HepG2 (cell line): ENCODE measurements around the gene NAP1L4. TPM values are rescaled to one million over a fixed set of nuclear protein-coding genes. Genes with fewer than 3 reads are reported as not detected.

ENCODE experiments used
- KDM3A ChIP-seq: IDR thresholded peaks from 2 replicates; pipeline ENCODE4 v1.6.1; 2018; ENCODE audit warnings: low read depth, missing compliant biosample characterization
- MTA1 ChIP-seq: sonication (generic); formaldehyde crosslinking; IDR thresholded peaks from 2 replicates; pipeline ENCODE4 v1.4.0; 2020; ENCODE audit warnings: missing genetic modification reagents, mild to moderate bottlenecking, borderline replicate concordance
- RBAK ChIP-seq: sonication (generic); formaldehyde crosslinking; IDR thresholded peaks from 2 replicates; pipeline ENCODE4 v1.5.1; 2020; ENCODE audit warnings: mild to moderate bottlenecking, missing genetic modification reagents
- TP53 ChIP-seq: sonication (generic); formaldehyde crosslinking; conservative IDR thresholded peaks from 2 replicates; pipeline ENCODE4 v1.4.0; 2020; ENCODE audit warnings: missing genetic modification reagents
- ZNF430 ChIP-seq: sonication (generic); formaldehyde crosslinking; IDR thresholded peaks from 2 replicates; pipeline ENCODE4 v1.9.0; 2021; ENCODE audit warnings: mild to moderate bottlenecking, missing genetic modification reagents
- ZNF484 ChIP-seq: sonication (generic); formaldehyde crosslinking; IDR thresholded peaks from 2 replicates; pipeline ENCODE4 v1.5.1; 2020; ENCODE audit warnings: mild to moderate bottlenecking, low read depth, missing genetic modification reagents, borderline replicate concordance
- ZNF672 ChIP-seq: sonication (generic); formaldehyde crosslinking; IDR thresholded peaks from 2 replicates; pipeline ENCODE4 v1.8.1; 2022; ENCODE audit warnings: missing genetic modification reagents
- ZNF724P ChIP-seq: sonication (generic); formaldehyde crosslinking; IDR thresholded peaks from 2 replicates; pipeline ENCODE4 v1.8.0; 2022; ENCODE audit warnings: missing genetic modification reagents, borderline replicate concordance
- ZNF772 ChIP-seq: sonication (generic); formaldehyde crosslinking; IDR thresholded peaks from 2 replicates; pipeline ENCODE4 v1.5.0; 2020; ENCODE audit warnings: mild to moderate bottlenecking, missing genetic modification reagents
- polyA plus RNA-seq, 8 experiments: library from polyadenylated mRNA; depleted of rRNA in 3 of 8; stranded (reverse) in 7 of 8; unstranded in 1 of 8; fragments of >200 nt; fragmentation: Illumina TruSeq in 4 of 8; extraction: Trizol in 4 of 8; gene quantifications; 2 replicates each; pipeline versions ENCODE4 v1.2.1 to v1.2.3, GENCODE V29; 2011 to 2016; ENCODE audit warnings: low read depth in 4 of 8, missing spikeins in 1 of 8, mixed read lengths in 1 of 8; ENCODE audit not compliant: insufficient read depth in 1 of 8
- total RNA-seq, 5 experiments: library from RNA; depleted of rRNA; stranded (reverse); fragments of >200 nt; fragmentation: Illumina TruSeq; extraction: Trizol; gene quantifications; 2 replicates each; pipeline ENCODE4 v1.2.3, GENCODE V29; 2016; ENCODE audit warnings: low read depth in 1 of 5
- TF ChIP-seq, protein P1 (sequence below): sonication (generic); formaldehyde crosslinking; IDR thresholded peaks from 2 replicates; pipeline ENCODE4 v1.5.0; 2020; ENCODE audit warnings: mild to moderate bottlenecking, missing genetic modification reagents
- TF ChIP-seq, protein P2 (sequence below): sonication (generic); formaldehyde crosslinking; IDR thresholded peaks from 2 replicates; pipeline ENCODE4 v1.5.0; 2020; ENCODE audit warnings: mild to moderate bottlenecking, missing genetic modification reagents, borderline replicate concordance
- TF ChIP-seq, protein P3 (sequence below): sonication (generic); formaldehyde crosslinking; conservative IDR thresholded peaks from 2 replicates; pipeline ENCODE4 v1.8.0; 2022; ENCODE audit warnings: mild to moderate bottlenecking, moderate library complexity, missing genetic modification reagents
- TF ChIP-seq, protein P4 (sequence below): sonication (generic); formaldehyde crosslinking; IDR thresholded peaks from 2 replicates; pipeline ENCODE4 v1.5.1; 2020; ENCODE audit warnings: missing genetic modification reagents, mild to moderate bottlenecking, borderline replicate concordance
- TF ChIP-seq, protein P5 (sequence below): sonication (generic); formaldehyde crosslinking; conservative IDR thresholded peaks from 2 replicates; pipeline ENCODE4 v1.5.0; 2020; ENCODE audit warnings: missing genetic modification reagents

Gene NAP1L4
- total and polyA plus RNA-seq, 2 of the 13 experiments (the other 11 are each of a cell fraction or from before 2014, with no cell fraction given), result 64.0 to 186 TPM

DNA sequence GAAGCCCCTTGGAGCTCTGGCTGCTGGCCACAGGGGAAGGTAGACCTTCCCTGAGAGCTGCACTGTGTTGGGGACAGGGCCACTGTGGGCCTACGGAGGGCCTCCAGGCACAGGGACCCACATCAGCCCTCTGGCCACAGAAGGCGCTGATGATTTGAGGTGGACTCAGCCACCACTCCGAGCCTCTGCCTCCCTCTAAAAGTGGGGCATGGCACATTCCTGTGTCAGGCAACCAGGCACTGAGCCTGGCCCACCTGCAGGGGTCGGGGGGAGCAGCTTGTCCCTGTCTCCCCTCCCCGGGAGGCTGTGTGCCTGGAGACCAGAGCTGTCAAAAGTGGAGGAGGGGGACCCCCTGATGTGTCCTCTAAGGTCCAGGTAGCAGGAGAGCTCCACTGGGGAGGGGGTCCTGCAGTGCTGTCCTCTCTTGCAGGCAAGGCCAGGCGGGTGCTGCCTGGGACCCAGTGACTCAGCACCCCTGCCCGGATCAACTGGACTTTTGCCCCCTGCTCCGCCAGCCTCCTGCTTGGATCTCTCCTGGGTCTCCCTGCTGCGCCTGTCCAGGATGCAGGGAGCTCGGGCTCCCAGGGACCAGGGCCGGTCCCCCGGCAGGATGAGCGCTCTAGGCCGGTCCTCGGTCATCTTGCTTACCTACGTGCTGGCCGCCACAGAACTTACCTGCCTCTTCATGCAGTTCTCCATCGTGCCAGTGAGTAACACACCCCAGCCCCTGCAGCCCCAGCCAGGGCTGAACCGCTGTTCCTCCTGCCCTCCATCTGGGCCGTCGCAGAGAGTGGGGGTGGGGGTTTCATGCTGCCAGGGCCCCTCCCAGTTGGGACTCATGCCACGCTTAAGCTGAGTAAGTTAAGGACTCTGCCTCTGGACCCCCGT is 89.1 kb downstream of the NAP1L4 start (continued):
- TF ChIP-seq, protein P1, sequence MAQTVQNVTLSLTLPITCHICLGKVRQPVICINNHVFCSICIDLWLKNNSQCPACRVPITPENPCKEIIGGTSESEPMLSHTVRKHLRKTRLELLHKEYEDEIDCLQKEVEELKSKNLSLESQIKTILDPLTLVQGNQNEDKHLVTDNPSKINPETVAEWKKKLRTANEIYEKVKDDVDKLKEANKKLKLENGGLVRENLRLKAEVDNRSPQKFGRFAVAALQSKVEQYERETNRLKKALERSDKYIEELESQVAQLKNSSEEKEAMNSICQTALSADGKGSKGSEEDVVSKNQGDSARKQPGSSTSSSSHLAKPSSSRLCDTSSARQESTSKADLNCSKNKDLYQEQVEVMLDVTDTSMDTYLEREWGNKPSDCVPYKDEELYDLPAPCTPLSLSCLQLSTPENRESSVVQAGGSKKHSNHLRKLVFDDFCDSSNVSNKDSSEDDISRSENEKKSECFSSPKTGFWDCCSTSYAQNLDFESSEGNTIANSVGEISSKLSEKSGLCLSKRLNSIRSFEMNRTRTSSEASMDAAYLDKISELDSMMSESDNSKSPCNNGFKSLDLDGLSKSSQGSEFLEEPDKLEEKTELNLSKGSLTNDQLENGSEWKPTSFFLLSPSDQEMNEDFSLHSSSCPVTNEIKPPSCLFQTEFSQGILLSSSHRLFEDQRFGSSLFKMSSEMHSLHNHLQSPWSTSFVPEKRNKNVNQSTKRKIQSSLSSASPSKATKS (CRISPR knock-in tag), result no peak
- 0 out of 2 replicates have a peak, but pooled peaks have one; percentile 16 for TF ChIP-seq RBAK (CRISPR knock-in tag)
- TF ChIP-seq, protein P2, sequence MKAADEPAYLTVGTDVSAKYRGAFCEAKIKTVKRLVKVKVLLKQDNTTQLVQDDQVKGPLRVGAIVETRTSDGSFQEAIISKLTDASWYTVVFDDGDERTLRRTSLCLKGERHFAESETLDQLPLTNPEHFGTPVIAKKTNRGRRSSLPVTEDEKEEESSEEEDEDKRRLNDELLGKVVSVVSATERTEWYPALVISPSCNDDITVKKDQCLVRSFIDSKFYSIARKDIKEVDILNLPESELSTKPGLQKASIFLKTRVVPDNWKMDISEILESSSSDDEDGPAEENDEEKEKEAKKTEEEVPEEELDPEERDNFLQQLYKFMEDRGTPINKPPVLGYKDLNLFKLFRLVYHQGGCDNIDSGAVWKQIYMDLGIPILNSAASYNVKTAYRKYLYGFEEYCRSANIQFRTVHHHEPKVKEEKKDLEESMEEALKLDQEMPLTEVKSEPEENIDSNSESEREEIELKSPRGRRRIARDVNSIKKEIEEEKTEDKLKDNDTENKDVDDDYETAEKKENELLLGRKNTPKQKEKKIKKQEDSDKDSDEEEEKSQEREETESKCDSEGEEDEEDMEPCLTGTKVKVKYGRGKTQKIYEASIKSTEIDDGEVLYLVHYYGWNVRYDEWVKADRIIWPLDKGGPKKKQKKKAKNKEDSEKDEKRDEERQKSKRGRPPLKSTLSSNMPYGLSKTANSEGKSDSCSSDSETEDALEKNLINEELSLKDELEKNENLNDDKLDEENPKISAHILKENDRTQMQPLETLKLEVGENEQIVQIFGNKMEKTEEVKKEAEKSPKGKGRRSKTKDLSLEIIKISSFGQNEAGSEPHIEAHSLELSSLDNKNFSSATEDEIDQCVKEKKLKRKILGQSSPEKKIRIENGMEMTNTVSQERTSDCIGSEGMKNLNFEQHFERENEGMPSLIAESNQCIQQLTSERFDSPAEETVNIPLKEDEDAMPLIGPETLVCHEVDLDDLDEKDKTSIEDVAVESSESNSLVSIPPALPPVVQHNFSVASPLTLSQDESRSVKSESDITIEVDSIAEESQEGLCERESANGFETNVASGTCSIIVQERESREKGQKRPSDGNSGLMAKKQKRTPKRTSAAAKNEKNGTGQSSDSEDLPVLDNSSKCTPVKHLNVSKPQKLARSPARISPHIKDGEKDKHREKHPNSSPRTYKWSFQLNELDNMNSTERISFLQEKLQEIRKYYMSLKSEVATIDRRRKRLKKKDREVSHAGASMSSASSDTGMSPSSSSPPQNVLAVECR (CRISPR knock-in tag), result peak; percentile 50; the same call in 1 of the 2 replicates
- TF ChIP-seq ZNF772 (CRISPR knock-in tag), result peak; percentile 71
- TF ChIP-seq ZNF430 (CRISPR knock-in tag), result no peak
- TF ChIP-seq ZNF484, result no peak
- no peak for TF ChIP-seq TP53 (CRISPR knock-in tag)
- no peak for TF ChIP-seq ZNF724P (CRISPR knock-in tag)
- TF ChIP-seq, protein P3, sequence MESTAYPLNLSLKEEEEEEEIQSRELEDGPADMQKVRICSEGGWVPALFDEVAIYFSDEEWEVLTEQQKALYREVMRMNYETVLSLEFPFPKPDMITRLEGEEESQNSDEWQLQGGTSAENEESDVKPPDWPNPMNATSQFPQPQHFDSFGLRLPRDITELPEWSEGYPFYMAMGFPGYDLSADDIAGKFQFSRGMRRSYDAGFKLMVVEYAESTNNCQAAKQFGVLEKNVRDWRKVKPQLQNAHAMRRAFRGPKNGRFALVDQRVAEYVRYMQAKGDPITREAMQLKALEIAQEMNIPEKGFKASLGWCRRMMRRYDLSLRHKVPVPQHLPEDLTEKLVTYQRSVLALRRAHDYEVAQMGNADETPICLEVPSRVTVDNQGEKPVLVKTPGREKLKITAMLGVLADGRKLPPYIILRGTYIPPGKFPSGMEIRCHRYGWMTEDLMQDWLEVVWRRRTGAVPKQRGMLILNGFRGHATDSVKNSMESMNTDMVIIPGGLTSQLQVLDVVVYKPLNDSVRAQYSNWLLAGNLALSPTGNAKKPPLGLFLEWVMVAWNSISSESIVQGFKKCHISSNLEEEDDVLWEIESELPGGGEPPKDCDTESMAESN (CRISPR knock-in tag), result 0 out of 2 replicates have a peak, but pooled peaks have one; percentile 7
- no peak for TF ChIP-seq KDM3A (CRISPR knock-in tag)
- TF ChIP-seq, protein P4, sequence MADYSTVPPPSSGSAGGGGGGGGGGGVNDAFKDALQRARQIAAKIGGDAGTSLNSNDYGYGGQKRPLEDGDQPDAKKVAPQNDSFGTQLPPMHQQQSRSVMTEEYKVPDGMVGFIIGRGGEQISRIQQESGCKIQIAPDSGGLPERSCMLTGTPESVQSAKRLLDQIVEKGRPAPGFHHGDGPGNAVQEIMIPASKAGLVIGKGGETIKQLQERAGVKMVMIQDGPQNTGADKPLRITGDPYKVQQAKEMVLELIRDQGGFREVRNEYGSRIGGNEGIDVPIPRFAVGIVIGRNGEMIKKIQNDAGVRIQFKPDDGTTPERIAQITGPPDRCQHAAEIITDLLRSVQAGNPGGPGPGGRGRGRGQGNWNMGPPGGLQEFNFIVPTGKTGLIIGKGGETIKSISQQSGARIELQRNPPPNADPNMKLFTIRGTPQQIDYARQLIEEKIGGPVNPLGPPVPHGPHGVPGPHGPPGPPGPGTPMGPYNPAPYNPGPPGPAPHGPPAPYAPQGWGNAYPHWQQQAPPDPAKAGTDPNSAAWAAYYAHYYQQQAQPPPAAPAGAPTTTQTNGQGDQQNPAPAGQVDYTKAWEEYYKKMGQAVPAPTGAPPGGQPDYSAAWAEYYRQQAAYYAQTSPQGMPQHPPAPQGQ (CRISPR knock-in tag), result no peak
- TF ChIP-seq, protein P5, sequence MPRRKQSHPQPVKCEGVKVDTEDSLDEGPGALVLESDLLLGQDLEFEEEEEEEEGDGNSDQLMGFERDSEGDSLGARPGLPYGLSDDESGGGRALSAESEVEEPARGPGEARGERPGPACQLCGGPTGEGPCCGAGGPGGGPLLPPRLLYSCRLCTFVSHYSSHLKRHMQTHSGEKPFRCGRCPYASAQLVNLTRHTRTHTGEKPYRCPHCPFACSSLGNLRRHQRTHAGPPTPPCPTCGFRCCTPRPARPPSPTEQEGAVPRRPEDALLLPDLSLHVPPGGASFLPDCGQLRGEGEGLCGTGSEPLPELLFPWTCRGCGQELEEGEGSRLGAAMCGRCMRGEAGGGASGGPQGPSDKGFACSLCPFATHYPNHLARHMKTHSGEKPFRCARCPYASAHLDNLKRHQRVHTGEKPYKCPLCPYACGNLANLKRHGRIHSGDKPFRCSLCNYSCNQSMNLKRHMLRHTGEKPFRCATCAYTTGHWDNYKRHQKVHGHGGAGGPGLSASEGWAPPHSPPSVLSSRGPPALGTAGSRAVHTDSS (CRISPR knock-in tag), result no peak
- no peak for TF ChIP-seq ZNF672
- peak; percentile 48; the same call in 1 of the 2 replicates for TF ChIP-seq MTA1
